Renal cortex interstitium (tissue), 11 donors: Measurements from ENCODE around the gene PPM1M. TPM values are rescaled to one million over a fixed set of nuclear protein-coding genes. Genes with fewer than 3 reads are reported as not detected.

Experiments
- DNase-seq, 11 donors: peaks; one replicate each; pipeline ENCODE4 v3.0.0-alpha.2; 2013; ENCODE audit warnings: low read depth in 9 of 11, low spot score in 4 of 11; ENCODE audit errors: extremely low read depth in 1 of 11
- polyA plus RNA-seq, 3 donors: library from polyadenylated mRNA; unstranded; fragments of 120-200 nt; gene quantifications; one replicate each; pipeline ENCODE4 v1.2.1, GENCODE V29; 2013; ENCODE audit not compliant: insufficient read length in 3 of 3

PPM1M gene
- polyA plus RNA-seq, 3 donors, result 17.9 to 20.4 (median 18.2) TPM

GRCh38 chr3:52226229-52226817 is 19.2 kb upstream of the PPM1M start:
- no peak for DNase-seq

- DNase-seq, result no peak
Observed at GRCh38 chr3:52227117-52227516, 18.4 kb upstream of the PPM1M start.

- DNase-seq, result no peak
Observed at GRCh38 chr3:52227766-52228165, 17.8 kb upstream of the PPM1M start.

GRCh38 chr3:52228266-52228665 is 17.3 kb upstream of the PPM1M start:
- DNase-seq, result no peak

DNA sequence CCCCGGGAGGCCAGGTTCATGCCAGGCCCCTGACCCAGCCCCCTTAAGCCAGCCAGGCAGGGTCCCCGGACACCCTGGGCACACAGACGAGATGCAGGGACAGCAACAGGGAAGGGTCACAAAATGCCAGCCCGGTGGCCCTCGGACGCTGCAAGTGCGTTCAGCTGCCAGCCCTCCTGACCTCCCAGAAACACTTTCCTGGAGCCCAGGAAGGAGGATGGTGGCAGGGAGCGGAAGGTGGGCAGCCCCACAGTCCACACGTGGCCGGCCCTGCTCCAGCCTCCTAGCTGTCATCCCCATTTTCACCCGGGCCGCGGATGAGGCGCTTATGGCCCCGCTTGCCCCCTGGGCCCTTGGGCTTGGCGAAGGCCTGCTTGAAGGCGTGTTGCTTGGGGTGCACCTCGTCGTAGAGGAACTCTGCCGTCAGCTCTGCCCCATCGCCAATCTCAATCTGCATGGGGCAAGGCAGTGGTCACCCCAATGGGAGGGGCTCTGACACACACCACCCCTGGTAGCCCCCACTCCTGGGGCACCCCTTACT is 16.7 kb upstream of the PPM1M start:
- no peak for DNase-seq

- DNase-seq, result no peak
Observed at GRCh38 chr3:52229656-52230055, 15.9 kb upstream of the PPM1M start.

- DNase-seq, result no peak
Observed at GRCh38 chr3:52230461-52230860, 15.1 kb upstream of the PPM1M start.

DNA sequence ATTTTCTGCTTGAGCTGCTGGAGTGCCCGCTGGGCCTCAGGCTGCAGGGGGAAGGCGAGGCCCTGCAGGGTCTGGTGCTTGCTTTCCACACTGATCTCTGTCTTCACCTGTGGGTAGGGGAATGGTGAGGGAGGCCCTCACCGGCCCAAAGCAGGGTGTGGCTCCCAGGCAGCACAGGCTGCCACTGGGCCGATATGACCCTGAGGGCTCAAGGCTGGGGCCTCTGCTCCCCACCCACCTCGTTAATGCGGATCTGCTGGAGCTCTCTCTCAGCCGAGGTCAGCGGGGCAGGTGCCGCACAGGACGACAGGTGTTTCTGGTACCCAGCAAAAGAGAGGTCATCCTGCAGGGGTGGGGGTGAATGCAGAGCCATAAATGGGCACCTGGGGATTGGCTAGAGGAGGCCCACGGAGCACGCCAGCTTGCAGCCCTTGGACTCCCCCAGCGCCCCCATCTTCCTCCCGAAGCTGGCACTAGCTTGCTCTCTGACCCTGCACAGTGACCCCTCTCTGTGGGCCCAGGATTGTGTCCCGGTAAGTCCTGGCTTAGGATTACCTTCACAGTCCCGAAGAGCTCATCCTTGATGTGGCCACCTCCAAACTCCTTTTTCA is 14.6 kb upstream of the PPM1M start:
- no peak for DNase-seq

DNA sequence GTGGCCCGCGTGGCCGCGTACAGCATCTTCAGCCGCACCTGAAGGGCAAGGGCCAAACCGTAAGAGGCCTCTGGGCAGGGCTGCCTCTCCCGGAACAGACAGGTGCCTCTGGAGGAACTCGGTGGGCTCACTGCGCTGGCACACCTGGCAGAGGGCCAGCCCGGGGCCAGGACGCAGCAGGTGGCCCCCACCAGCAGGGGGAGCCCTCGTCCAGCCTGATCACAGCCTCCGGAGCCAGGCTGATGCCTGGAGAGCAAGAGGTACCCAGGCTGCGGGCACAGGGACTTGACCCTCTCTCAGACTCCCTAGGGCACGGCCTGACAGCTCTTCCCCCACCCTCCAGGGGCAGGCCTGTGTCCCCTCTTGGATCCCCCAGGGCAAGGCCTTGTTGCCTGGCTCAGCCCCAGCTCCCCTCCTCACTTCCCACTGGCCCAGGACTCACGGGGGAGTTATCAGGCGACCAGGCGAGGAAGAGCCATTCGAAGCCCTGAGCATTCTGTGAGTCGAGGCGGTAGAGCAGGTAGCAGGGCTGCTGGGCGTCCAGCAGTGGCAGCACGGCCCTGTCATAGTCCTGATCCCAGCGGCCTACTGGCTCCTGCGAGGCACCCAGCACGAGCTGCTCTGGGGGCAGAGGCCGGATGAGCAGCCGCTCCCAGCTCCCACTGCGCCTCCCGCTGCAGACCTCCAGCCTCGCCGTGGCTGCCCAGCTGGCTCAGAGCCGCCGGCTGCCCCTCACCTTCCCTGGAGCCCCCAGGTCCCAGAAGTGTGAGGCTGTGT is 13.9 kb upstream of the PPM1M start:
- DNase-seq, result no peak

- DNase-seq, result no peak
Observed at GRCh38 chr3:52232279-52233107, 13.1 kb upstream of the PPM1M start.

GRCh38 chr3:52233108-52233591 is 12.4 kb upstream of the PPM1M start:
- DNase-seq, result no peak

- DNase-seq, result no peak
Observed at GRCh38 chr3:52233968-52234367, 11.6 kb upstream of the PPM1M start.

DNA sequence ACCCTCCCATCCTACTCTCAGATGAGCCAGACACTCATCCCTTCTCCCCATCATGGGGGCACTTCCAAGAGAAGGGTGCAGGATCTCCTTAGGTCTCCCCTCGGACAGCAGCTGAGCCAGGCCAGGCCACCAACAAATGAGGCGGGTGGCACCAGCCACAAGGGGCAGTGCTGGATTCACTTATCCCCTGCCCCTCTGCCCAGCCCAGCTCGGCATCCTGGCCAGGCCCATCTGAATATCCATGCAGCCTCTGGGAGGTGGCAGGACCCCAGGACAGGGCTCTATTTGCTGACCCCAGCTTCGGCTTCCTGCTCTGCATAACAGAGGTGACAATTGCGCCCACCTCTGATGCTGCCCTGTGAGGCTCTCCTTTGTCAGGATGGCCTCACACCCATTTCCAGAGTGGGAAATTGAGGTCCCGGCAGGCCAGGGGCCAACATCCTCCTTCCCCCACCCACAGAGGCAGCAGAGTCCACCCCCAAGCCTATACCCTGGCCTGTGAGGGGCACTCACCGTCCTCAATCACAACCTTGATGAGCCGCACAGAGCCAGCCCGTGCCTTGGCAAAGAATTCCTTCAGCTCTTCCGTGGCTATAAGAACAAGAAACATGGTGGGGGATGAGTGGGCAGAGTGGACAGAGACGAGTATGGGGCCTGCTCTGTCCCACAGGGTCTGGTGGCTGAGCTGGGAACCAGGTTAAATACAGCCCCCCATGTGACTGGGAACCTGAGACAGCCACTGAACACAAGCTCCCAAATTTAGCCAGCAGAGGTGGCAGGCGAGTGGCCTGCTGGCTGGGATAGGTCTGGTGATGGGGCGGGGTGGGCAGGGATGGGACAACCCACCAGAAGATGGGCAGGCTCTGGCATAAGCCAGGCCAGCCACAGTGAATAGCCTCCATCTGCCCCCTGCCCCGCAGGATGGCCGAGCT is 10.8 kb upstream of the PPM1M start:
- no peak for DNase-seq

DNA sequence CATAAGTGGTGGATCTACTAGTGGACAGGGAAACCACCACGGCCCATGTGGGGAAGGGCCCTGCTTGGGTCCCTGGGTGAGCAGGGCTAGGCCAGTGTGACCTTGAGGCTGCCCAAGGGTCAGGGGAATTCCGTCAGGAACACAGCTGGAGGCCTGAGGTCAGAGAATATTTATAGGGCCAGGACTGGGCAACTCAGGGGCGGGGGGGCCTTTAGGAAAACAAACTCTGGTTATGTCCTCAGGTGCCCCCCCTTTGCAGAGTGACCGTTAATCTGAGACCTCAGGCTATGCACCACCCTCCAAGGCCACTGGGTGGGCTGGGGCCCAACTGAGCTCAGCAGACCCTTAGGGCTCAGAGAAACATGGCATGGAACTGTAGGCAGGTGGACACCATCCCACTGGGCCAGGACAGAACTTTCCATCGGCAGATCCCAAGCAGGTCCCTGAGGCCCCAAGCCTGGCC is 9.1 kb upstream of the PPM1M start:
- DNase-seq, result no peak

GRCh38 chr3:52237006-52237656 is 8.4 kb upstream of the PPM1M start:
- DNase-seq, result no peak

DNA sequence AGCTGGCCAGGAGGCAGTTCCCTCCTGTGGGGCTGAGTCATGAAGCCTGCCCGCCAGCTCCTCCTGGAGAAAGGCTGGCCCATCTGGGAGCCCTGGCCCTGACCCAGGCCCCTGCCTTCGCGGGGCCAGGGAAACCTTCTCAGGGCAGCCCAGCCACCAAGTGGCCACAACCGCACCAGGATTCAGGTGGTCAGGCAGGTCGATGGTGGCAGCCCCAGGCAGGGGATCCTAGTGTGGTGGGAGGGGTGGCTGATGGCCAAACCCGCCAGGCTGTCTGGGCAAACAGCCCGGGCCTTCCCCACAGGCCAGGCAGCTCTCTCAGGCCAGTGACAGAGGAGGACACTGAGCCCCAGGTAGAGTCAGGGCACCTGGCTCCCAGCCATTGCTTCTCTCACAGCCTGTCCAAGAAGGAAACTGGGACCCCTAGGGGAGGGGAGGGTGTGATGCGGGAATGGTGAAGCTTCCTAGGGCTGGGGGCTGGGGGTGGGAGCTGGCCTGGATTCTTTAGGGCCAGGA is 7.8 kb upstream of the PPM1M start:
- no peak for DNase-seq

DNA sequence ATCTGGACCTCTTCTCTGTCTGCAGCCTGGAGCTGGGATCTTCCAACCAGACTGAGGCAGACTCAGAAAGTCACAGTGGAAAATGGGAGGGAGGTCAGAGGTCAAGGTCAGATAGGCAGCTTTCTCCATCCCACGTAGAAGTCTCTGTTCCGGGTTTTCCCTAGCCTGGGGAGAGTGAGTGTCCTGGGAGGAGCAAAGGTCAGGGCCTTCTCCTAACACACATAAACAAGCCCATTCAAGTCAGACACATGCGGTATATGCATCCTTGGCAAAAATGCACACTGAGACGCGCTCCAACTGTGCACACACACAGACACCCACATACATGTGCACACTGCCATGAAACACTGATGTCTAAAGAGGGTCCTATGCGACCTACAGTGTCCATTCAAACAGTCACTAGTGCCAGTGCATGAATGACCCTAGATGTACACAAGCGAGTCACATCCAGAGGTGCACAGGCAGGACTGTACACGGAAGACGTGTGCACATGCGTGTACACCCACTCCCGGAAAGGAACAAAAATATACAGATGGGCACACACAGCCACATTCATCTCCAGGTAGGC is 7.3 kb upstream of the PPM1M start:
- no peak for DNase-seq
